DOHH2 (cell line): ENCODE data around the gene ABCG1.
"Not testable (repeated sequence)": the region's sequence is repeated elsewhere in the genome, so short reads cannot be mapped to it uniquely, and the experiment has no call there.

ENCODE experiments used
- H3F3A ChIP-seq: fragments of 200-600 bp; sonication (generic), shearing (Covaris generic); 2 replicates; pipeline ENCODE4 v1.6.0; 2016; ENCODE audit warnings: antibody characterized with exemption, mild to moderate bottlenecking; ENCODE audit not compliant: control insufficient read depth, insufficient read depth
- H3K27ac ChIP-seq: fragments of 200-600 bp; sonication (generic); 2 replicates; pipeline ENCODE4 v1.5.1; 2014; ENCODE audit warnings: low read depth, mild to moderate bottlenecking, low read length, moderate library complexity
- H3K27me3 ChIP-seq: fragments of 200-600 bp; sonication (generic); 2 replicates; pipeline ENCODE4 v1.6.1; 2014; ENCODE audit warnings: mild to moderate bottlenecking, low read length, mixed read lengths; ENCODE audit not compliant: control insufficient read depth
- H3K36me3 ChIP-seq: fragments of 200-600 bp; sonication (generic); 2 replicates; pipeline ENCODE4 v1.6.1; 2014; ENCODE audit warnings: mild to moderate bottlenecking, low read length, moderate library complexity, mixed read lengths; ENCODE audit not compliant: control insufficient read depth
- H3K4me1 ChIP-seq: fragments of 200-600 bp; sonication (generic); 2 replicates; pipeline ENCODE4 v1.6.1; 2014; ENCODE audit warnings: mild to moderate bottlenecking, low read length, mixed read lengths; ENCODE audit not compliant: control insufficient read depth
- H3K4me2 ChIP-seq: fragments of 200-600 bp; sonication (generic); 2 replicates; pipeline ENCODE4 v1.6.0; 2014; ENCODE audit warnings: mild to moderate bottlenecking, low read length, moderate library complexity
- H3K4me3 ChIP-seq: fragments of 200-600 bp; sonication (generic); 2 replicates; pipeline ENCODE4 v1.5.1; 2014; ENCODE audit warnings: mild to moderate bottlenecking, low read length, mixed read lengths
- H3K79me2 ChIP-seq: fragments of 200-600 bp; sonication (generic); 2 replicates; pipeline ENCODE4 v1.6.1; 2014; ENCODE audit warnings: mild to moderate bottlenecking, low read length, mixed read lengths; ENCODE audit not compliant: control insufficient read depth
- H3K9me2 ChIP-seq: fragments of 200-600 bp; sonication (generic); replicated peaks from 2 replicates; pipeline ENCODE4 v1.6.1; 2014; ENCODE audit warnings: mild to moderate bottlenecking, low read length, mixed read lengths; ENCODE audit not compliant: control insufficient read depth
- H3K9me3 ChIP-seq: fragments of 200-600 bp; sonication (generic); 2 replicates; pipeline ENCODE4 v1.6.1; 2014; ENCODE audit warnings: antibody characterized with exemption, low read length, mixed read lengths; ENCODE audit not compliant: control insufficient read depth, insufficient read depth
- H4K20me1 ChIP-seq: fragments of 200-600 bp; sonication (generic); 2 replicates; pipeline ENCODE4 v1.6.0; 2014; ENCODE audit warnings: low read depth, mild to moderate bottlenecking, antibody characterized with exemption, low read length, moderate library complexity; ENCODE audit not compliant: control insufficient read depth, insufficient read depth
- EZH2phosphoT487 ChIP-seq: fragments of 200-600 bp; sonication (generic); IDR thresholded peaks from 2 replicates; pipeline ENCODE4 v1.6.1; 2017; ENCODE audit warnings: borderline replicate concordance, mild to moderate bottlenecking, antibody characterized with exemption, low read length, moderate library complexity, mixed read lengths
- TF ChIP-seq, protein P1 (sequence below): fragments of 200-600 bp; sonication (generic); IDR thresholded peaks from one replicate; pipeline ENCODE4 v1.5.1; 2014; ENCODE audit warnings: antibody characterized with exemption, mild to moderate bottlenecking, low read depth, low read length; ENCODE audit not compliant: poor library complexity, severe bottlenecking

Gene ABCG1

DNA sequence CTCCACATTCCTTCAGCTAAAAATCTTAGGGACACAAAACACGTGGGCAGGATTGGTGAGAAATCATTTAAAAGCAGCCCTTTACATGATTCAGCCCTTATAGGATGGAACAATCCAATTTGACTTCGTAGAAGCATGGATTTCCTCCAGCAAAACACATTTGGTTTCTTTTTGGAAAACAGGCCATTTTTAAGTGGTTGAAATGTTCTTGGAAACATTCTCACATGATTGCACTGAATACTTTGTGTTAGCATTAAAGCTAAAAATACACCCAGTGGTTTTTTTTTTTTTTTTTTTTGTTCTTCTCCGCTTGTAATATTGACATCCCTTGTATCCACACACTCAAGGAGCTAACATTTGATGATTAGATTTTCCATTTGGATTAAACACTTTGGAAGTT lies 42.1 kb upstream of the ABCG1 start:
- Histone ChIP-seq H3K9me2 (no peaks in the 10 kb centered on the region), H3K4me2 (no peak overlapping the region), H3K79me2 (no peaks in the 10 kb centered on the region), H4K20me1 (no peaks in the 10 kb centered on the region), H3K4me1 (peaks cover 7% of the 10 kb centered on the region; the same call in 1 of the 2 replicates), H3K27ac (no peak overlapping the region), H3K36me3 (no peaks in the 10 kb centered on the region), H3K27me3 (peaks cover 9% of the 10 kb centered on the region), H3F3A (no peaks in the 10 kb centered on the region), H3K9me3 (peaks cover 4% of the 10 kb centered on the region; the same call in 1 of the 2 replicates), H3K4me3 (no peak overlapping the region)
- no peak for TF ChIP-seq EZH2phosphoT487
- TF ChIP-seq, protein P1, sequence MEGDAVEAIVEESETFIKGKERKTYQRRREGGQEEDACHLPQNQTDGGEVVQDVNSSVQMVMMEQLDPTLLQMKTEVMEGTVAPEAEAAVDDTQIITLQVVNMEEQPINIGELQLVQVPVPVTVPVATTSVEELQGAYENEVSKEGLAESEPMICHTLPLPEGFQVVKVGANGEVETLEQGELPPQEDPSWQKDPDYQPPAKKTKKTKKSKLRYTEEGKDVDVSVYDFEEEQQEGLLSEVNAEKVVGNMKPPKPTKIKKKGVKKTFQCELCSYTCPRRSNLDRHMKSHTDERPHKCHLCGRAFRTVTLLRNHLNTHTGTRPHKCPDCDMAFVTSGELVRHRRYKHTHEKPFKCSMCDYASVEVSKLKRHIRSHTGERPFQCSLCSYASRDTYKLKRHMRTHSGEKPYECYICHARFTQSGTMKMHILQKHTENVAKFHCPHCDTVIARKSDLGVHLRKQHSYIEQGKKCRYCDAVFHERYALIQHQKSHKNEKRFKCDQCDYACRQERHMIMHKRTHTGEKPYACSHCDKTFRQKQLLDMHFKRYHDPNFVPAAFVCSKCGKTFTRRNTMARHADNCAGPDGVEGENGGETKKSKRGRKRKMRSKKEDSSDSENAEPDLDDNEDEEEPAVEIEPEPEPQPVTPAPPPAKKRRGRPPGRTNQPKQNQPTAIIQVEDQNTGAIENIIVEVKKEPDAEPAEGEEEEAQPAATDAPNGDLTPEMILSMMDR: no peak

DNA sequence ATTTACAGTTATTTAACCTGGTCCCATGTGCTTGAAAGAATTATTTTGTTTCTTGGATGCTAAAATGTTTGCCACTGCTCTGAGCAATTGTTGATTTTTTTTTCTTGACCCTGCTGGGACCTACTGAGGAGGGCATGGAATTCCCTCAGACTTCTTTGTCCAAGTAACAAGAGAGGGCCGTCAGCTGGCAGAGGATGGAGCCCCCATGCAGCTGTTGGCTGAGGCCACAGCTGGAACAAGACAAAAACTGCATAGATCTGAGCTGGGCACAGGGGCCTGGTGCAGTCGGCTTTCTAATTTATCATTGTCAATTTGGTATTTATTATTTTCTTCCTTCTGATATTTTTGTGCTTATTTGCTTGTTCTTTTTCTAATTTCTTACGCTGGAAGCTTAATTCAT lies 39.6 kb upstream of the ABCG1 start:
- H3K27me3 ChIP-seq: peaks cover 9% of the 10 kb centered on the region
- no peaks in the 10 kb centered on the region for H3K36me3 ChIP-seq
- no peaks in the 10 kb centered on the region for H3K79me2 ChIP-seq
- H3K9me3 ChIP-seq: peaks cover 1% of the 10 kb centered on the region; the same call in 1 of the 2 replicates
- TF ChIP-seq EZH2phosphoT487: no peak
- TF ChIP-seq, protein P1: no peak
- no peak overlapping the region for H3K4me2 ChIP-seq
- no peak overlapping the region for H3K4me3 ChIP-seq
- no peaks in the 10 kb centered on the region for H4K20me1 ChIP-seq
- no peak overlapping the region for H3K27ac ChIP-seq
- peaks cover 9% of the 10 kb centered on the region for H3K4me1 ChIP-seq
- no peaks in the 10 kb centered on the region for H3F3A ChIP-seq
- no peaks in the 10 kb centered on the region for H3K9me2 ChIP-seq

DNA sequence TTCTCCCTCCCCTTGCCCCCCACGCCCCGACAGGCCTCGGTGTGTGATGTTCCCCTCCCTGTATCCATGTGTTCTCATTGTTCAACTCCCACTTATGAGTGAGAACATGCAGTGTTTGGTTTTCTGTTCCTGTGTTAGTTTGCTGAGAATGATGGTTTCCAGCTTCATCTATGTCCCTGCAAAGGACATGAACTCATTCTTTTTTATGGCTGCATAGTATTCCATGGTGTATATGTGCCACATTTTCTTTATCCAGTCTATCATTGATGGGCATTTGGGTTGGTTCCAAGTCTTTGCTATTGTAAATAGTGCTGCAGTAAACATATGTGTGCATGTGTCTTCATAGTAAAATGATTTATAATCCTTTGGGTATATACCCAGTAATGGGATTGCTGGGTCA lies 38.9 kb upstream of the ABCG1 start:
- not testable (repeated sequence) for H3K4me1 ChIP-seq, H3F3A ChIP-seq, H3K27ac ChIP-seq, H3K4me3 ChIP-seq, H3K79me2 ChIP-seq, H3K36me3 ChIP-seq, H4K20me1 ChIP-seq, H3K9me2 ChIP-seq, H3K4me2 ChIP-seq, H3K9me3 ChIP-seq, H3K27me3 ChIP-seq

DNA sequence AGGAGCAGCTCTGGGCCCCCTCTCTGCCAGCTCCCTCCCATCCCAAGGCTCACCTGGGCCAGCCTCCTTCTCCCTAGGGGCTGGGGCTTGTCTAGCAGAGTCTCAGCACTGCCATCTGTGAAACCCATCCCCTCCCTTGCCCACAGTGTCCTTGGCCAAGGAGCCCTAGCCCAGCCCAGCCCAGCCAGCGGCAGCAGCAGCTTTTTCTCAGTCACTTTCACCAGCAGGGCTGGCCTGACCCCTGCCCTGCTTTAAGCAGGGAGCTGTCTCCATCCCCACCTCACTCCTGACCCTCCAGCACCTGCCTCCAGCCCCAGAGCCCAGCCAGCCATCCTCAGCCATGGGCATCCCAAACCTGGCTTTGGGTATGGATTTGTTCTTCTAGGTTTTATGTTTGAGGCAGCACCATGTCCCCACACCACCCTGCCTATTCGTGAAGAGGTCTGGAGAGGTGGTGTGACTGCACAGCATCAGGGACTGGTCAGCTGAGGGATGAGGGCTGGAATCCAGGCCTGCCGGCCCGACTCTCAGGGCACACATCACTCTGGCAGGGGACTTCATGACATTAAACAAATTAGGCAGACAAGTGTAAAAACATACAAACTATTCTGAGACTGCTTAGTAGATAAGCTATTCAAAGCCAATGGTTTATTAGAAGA lies 36.1 kb upstream of the ABCG1 start:
- Histone ChIP-seq H4K20me1 (no peaks in the 10 kb centered on the region), H3K79me2 (no peaks in the 10 kb centered on the region), H3K36me3 (peaks cover 3% of the 10 kb centered on the region; the same call in 1 of the 2 replicates), H3K4me1 (peaks cover 25% of the 10 kb centered on the region), H3K9me3 (no peaks in the 10 kb centered on the region), H3K27ac (no peak overlapping the region), H3K9me2 (no peaks in the 10 kb centered on the region), H3F3A (peaks cover 9% of the 10 kb centered on the region), H3K27me3 (no peaks in the 10 kb centered on the region), H3K4me3 (no peak overlapping the region), H3K4me2 (no peak overlapping the region)
- TF ChIP-seq, protein P1: no peak
- no peak for TF ChIP-seq EZH2phosphoT487
